Fibroblast of upper back skin (primary cell): Measurements from ENCODE around the gene SRD5A1.
A peak's percentile ranks its signal among the peaks of the same experiment; 100 is the strongest.

Experiments
- DNase-seq: peaks from one replicate; pipeline ENCODE4 v3.0.0-alpha.2; 2013

SRD5A1 gene

DNA sequence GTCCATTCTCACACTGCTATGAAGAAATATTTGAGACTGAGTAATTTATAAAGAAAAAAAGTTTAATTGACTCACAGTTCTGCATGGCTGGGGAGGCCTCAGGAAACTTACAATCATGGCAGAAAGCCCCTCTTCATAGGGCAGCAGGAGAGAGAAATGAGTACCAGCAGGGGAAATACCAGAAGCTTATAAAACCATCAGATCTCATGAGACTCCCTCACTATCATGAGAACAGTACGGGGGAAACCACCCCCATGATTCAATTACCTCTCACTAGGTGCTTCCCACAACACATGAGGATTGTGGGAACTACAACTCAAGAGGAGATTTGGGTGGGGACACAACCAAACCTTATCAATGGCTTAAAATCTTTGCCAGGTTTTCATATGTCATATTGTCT, 59.7 kb downstream of the SRD5A1 start:
- DNase-seq: no peak

DNA sequence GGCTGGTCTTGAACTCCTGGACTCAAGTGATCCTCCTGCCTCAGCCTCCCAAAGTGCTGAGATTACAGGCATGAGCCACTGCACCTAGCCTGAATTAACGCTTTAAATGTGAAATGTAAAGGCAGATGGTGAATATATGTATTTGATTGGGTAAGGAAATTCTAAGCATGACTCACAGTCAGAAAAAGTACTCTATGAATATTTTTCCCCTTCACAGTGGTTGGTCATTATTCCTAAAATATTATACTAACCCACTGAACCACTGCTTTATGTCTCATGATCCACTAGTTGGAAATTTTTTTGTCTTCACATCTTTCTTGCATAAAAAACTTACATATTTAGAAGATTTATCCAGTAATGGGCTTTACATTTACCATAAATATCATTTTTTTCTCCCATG, 65.5 kb downstream of the SRD5A1 start:
- DNase-seq: no peak

GRCh38 chr5:6699357-6699756, 66.1 kb downstream of the SRD5A1 start:
- no peak for DNase-seq

DNA sequence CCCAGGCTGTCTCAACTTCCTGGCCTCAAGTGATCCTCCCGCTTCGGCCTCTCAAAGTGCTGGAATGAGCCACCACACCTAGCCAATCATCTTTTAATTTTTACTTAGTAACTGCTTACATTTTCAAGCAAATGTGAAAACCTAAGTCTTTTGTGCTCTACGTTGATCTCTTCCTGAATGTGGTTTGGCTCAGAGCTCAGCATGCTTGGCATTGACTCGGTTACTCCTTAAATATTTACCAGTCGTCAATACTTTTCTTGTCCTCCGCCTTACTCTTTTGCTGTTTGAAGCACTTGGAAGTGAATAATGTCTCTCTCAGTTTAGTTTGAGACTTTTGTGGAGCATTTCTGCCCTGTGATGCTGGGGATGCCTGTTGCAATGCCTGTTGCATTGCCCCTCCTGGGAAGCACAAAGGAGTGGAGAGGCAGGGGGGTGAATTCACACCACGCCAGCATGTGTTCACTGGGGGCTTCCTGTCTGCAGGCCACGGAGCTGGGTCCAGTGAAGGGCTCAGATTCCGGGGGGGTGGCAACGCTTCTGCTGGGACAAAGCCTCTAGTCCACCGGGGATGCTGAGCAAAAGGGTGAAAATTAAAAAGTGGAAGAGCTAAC, 66.9 kb downstream of the SRD5A1 start:
- no peak for DNase-seq

GRCh38 chr5:6700685-6701355, 67.6 kb downstream of the SRD5A1 start:
- no peak for DNase-seq

DNA sequence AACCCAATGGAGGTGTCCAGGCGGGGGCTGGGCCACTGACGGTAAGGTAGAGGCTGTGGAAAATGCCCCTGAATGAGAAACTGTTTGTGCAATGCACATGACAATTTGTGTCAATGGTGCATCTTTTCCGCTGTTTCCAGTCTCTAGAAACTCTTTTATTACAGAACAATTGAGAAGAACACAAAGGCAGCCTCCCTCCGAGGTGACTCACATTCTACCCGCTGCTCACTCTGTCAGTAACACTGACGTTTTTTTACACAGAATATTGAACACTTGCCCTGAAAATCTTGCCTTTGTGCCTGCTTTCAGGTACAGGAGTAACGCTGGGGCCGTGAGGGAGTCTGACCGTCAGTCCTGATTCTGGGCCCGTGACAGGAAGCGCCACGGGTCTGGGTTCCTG, 68.3 kb downstream of the SRD5A1 start:
- no peak for DNase-seq

GRCh38 chr5:6702633-6703032, 69.4 kb downstream of the SRD5A1 start:
- DNase-seq: no peak

- peak; percentile 57 for DNase-seq
Measured at GRCh38 chr5:6703806-6704205, 70.6 kb downstream of the SRD5A1 start.

GRCh38 chr5:6704361-6704851, 71.2 kb downstream of the SRD5A1 start:
- peak; percentile 93 for DNase-seq

- DNase-seq: no peak
Measured at GRCh38 chr5:6705088-6705487, 71.8 kb downstream of the SRD5A1 start.

DNA sequence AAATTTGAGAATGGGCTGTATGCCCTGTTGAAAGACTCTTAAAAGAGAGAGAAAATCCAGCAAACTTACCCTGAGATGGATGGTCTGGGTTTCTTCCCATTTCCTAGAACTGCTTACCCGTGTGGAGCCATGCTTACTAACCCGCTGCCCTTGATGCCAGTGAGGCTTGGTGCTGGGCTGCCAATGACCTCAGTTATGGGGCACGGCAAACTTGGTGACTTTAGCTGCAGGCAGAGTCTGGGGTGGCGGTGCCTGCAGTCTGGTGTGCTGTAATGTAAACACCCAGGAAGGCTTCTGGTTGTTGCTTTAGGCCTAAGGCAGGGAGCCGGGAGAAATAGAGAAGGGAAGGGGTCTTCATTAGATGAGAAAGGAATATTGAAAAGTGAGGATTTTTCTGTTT, 72.7 kb downstream of the SRD5A1 start:
- DNase-seq: no peak

DNA sequence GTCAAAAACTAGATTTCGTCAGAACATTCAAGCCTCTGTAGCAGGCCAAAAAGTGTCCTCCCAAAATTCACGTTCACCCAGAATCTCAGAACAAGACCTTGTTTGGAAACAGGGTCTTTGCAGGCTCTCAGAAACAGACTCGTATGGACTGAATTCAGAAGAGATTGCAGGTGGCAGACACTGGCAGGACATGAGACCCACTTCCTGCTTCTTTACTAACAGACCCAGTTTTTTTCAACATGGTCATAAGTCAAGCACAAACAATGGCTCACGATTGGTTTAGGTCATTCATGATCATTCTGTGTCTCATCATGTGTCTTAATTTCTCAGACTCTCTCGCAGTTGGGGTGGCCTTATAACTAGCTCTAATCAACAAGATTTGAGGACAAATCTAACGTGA, 74.6 kb downstream of the SRD5A1 start:
- no peak for DNase-seq

DNA sequence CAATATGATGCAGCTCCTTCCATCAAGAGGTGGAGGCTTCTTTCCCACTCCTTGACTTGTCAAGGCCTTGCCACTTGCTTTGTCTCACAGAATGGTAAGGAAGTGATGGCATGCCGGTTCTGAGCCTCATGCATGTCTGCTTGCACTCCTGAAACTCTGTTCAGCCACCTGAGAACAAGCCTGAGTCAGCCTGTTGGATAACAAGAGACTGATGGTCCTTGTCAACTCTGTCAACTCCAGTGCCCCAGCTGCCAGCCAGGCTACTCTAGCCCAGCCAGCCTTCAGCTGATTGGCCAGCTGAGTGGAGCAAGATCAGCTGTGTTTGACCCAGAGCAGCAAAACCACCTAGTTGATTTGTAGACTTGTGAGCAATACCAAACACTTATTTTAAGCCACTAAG, 75.6 kb downstream of the SRD5A1 start:
- no peak for DNase-seq

- DNase-seq: no peak
Measured at GRCh38 chr5:6710070-6710469, 76.8 kb downstream of the SRD5A1 start.

DNA sequence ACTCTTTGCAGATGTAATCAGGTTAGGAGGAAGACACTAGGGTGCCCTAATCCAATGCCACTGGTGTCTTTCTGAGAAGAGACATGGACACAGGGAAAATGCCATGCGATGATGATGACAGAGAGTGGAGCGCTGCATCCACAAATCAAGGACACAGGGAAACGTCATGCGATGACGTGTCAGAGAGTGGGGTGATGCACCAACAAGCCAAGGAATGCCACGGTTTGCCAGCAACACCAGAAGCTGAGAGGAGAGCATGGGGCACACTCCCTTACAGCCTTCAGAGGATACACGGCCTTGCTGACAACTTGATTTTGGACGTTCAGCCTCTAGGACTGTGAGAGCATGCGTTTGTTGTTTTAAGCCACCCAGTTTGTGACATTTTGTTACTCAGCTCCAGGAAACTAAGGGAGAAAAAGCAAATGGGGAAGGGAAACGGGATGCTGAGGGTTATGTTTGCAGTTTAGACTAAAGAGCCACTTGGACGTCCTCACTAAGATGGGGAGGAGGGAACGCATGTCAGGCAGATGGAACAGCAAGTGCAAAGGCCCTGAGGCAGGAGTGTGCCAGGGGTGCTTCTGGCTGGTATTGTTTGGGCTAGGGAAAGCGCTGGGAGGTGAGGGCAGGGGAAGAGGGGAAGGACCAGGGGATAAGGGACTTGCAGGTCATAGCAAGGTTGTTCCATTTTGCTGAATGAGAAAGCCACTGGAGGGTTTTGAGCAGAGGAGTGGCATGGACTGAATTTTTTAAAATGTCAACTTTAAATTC, 77.5 kb downstream of the SRD5A1 start:
- no peak for DNase-seq

- DNase-seq: peak; percentile 64
Measured at GRCh38 chr5:6711409-6712141, 78.3 kb downstream of the SRD5A1 start.

GRCh38 chr5:6712142-6712576, 78.9 kb downstream of the SRD5A1 start:
- no peak for DNase-seq

GRCh38 chr5:6712577-6713273, 79.5 kb downstream of the SRD5A1 start:
- peak; percentile 97 for DNase-seq

DNA sequence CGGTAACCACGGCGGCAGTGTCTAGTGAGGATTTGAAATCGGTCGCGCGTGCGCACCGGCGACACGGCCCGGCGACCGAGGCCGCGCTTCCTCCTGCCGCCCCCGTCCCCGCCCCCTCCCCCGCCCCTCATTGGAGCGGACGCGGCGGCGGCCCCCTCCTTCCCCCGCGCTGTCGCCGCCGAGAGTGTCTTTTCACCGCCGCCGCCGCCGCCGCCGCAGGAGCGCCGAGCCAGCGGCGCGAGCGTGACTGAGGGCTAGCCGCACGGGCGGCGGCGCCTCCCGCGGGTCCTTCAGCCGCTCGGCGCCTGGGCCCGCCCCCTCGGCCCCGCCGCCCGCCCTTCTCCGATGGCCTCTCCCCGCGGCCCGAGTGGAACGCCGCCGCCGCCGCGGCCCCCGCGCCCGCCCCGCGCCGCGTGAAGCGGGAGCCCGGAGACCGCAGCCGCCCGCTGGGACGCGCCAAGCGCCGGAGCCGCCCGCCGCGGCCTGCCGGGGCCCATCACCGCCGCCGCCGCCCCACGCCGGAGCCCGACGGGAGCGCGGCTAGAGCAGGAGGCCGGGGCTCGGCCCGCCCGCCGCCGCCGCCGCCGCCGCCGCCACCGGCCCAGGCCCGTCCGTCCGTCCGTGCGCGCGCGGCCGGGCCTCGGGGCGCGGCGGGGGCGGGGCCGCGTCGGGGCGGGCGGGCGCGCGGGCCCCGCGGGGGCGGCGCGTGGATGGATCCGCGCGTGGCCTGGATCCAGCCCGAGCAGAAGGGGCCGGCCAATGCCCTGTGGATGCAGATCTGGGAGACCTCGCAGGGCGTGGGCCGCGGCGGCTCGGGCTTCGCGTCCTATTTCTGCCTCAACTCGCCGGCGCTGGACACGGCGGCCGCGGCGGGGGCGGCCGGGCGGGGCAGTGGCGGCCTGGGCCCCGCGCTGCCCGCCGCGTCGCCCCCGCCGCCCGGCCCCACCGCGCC, 80.3 kb downstream of the SRD5A1 start, which contains the start of gene TENT4A:
Gene TENT4A (plus strand): TSS at position 159 of the 952 bp plus-strand sequence. CDS start 552 bp downstream, at position 711.
- DNase-seq: no peak

GRCh38 chr5:6714226-6715041, 81.2 kb downstream of the SRD5A1 start:
- no peak for DNase-seq
